Measurements from ENCODE around the gene KDSR. TPM values are rescaled to one million over a fixed set of nuclear protein-coding genes. Genes with fewer than 3 reads are reported as not detected.

KDSR gene
- total RNA-seq, 1 donor from 2014 or later, result 31.3 TPM

- H3K9me3 ChIP-seq (replicated peaks), result no peaks in the 10 kb centered on the region
- peaks cover 50% of the 10 kb centered on the region for H3K4me1 ChIP-seq
- H3K4me3 ChIP-seq, result no peak overlapping the region
- TF ChIP-seq CTCF (IDR thresholded peaks at IDR 0.05; ENCODE audit: borderline replicate concordance), result no peak
- H3K36me3 ChIP-seq, result peaks cover 79% of the 10 kb centered on the region
- DNase-seq, result peak; percentile 23
- H3K27me3 ChIP-seq (ENCODE audit: low read depth), result no peaks in the 10 kb centered on the region
- intact Hi-C loops (cut with micrococcal nuclease), result no loop called here
- peak overlapping the region; percentile 42 for H3K27ac ChIP-seq (replicated peaks)
Measured at GRCh38 chr18:63405986-63406385, 39.0 kb upstream of the KDSR start.

DNA sequence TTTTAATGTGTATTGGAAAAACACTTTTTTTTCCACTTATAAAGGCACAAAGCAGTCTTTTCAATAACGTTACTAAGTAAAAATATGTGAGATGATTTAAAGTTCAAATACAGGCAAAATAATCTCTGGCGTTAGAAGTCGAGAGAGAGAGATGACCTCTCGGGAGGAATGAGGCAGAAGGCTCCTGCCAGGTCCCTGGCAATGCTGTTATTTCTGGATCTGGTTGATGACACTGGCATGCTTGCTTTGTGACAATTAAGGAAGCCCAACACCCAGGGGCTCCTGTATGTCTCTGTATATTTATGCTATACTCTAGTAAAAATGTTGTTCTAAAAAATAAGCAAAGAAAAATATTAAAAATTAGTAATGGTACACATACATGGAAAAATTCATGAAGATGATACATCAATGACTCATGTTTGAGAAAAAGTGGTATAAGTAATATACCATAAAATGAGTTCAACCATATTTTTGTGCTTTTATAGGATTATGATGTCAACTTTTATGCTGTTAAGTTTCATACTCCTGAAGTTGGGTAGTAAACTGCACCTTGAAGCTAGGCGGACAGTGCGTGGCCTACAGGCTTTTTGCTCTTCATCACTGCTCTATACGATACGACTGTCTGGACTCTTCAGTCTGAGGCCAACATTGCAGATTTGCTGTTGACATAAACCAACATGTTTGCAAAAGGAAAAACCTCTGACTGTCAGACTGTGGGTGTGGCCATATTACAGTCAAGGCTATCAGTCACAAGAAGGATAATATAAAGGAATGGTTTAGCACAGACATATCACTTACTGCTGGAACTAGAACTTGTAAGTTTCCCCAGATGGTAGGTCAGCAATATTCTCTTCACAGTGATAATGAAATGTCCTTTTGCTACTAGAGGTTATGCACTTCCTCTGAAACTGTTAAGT, 35.5 kb upstream of the KDSR start:
- no peaks in the 10 kb centered on the region for H3K9me3 ChIP-seq (replicated peaks)
- H3K27me3 ChIP-seq (ENCODE audit: low read depth), result no peaks in the 10 kb centered on the region
- TF ChIP-seq CTCF (IDR thresholded peaks at IDR 0.05; ENCODE audit: borderline replicate concordance), result no peak
- peaks cover 81% of the 10 kb centered on the region for H3K36me3 ChIP-seq
- no peak overlapping the region for H3K4me3 ChIP-seq
- DNase-seq, result no peak
- H3K27ac ChIP-seq (replicated peaks), result peak overlapping the region; percentile 70
- H3K4me1 ChIP-seq, result peaks cover 41% of the 10 kb centered on the region
- intact Hi-C loops (cut with micrococcal nuclease), result no loop called here

GRCh38 chr18:63399300-63399699, 32.3 kb upstream of the KDSR start:
- H3K9me3 ChIP-seq (replicated peaks), result no peaks in the 10 kb centered on the region
- H3K27me3 ChIP-seq (ENCODE audit: low read depth), result no peaks in the 10 kb centered on the region
- no peak overlapping the region for H3K27ac ChIP-seq (replicated peaks)
- no peak for DNase-seq
- TF ChIP-seq CTCF (IDR thresholded peaks at IDR 0.05; ENCODE audit: borderline replicate concordance), result no peak
- H3K4me3 ChIP-seq, result no peak overlapping the region
- peaks cover 96% of the 10 kb centered on the region for H3K36me3 ChIP-seq
- intact Hi-C loops (cut with micrococcal nuclease), result no loop called here
- H3K4me1 ChIP-seq, result peaks cover 20% of the 10 kb centered on the region

GRCh38 chr18:63397349-63397748, 30.3 kb upstream of the KDSR start:
- Histone ChIP-seq H3K4me3 (no peak overlapping the region), H3K36me3 (peaks cover 99% of the 10 kb centered on the region), H3K27me3 (ENCODE audit: low read depth) (no peaks in the 10 kb centered on the region), H3K27ac (replicated peaks) (no peak overlapping the region), H3K4me1 (peaks cover 12% of the 10 kb centered on the region), H3K9me3 (replicated peaks) (no peaks in the 10 kb centered on the region)
- intact Hi-C loops (cut with micrococcal nuclease), result no loop called here
- no peak for TF ChIP-seq CTCF (IDR thresholded peaks at IDR 0.05; ENCODE audit: borderline replicate concordance)
- DNase-seq, result no peak

GRCh38 chr18:63395503-63395902, 28.5 kb upstream of the KDSR start:
- Histone ChIP-seq H3K27ac (replicated peaks) (peak overlapping the region; percentile 48), H3K36me3 (peaks cover 99% of the 10 kb centered on the region), H3K27me3 (ENCODE audit: low read depth) (no peaks in the 10 kb centered on the region), H3K4me3 (no peak overlapping the region), H3K4me1 (peaks cover 7% of the 10 kb centered on the region), H3K9me3 (replicated peaks) (no peaks in the 10 kb centered on the region)
- intact Hi-C loops (cut with micrococcal nuclease), result no loop called here
- no peak for TF ChIP-seq CTCF (IDR thresholded peaks at IDR 0.05; ENCODE audit: borderline replicate concordance)
- DNase-seq, result no peak

All from left ventricle myocardium inferior (tissue), 1 donor.